CD4-positive, alpha-beta T cell treated with Interleukin-17A for 4 hours (primary cell): ENCODE results near the gene FAM200C.
A peak's percentile ranks its signal among the peaks of the same experiment; 100 is the strongest.
"Not testable (repeated sequence)": the region's sequence is repeated elsewhere in the genome, so short reads cannot be mapped to it uniquely, and the experiment has no call there.

Experiments
- DNase-seq: peaks from one replicate; pipeline ENCODE4 v3.0.0-alpha.2; 2020; ENCODE audit warnings: mixed read lengths

The FAM200C gene

DNA sequence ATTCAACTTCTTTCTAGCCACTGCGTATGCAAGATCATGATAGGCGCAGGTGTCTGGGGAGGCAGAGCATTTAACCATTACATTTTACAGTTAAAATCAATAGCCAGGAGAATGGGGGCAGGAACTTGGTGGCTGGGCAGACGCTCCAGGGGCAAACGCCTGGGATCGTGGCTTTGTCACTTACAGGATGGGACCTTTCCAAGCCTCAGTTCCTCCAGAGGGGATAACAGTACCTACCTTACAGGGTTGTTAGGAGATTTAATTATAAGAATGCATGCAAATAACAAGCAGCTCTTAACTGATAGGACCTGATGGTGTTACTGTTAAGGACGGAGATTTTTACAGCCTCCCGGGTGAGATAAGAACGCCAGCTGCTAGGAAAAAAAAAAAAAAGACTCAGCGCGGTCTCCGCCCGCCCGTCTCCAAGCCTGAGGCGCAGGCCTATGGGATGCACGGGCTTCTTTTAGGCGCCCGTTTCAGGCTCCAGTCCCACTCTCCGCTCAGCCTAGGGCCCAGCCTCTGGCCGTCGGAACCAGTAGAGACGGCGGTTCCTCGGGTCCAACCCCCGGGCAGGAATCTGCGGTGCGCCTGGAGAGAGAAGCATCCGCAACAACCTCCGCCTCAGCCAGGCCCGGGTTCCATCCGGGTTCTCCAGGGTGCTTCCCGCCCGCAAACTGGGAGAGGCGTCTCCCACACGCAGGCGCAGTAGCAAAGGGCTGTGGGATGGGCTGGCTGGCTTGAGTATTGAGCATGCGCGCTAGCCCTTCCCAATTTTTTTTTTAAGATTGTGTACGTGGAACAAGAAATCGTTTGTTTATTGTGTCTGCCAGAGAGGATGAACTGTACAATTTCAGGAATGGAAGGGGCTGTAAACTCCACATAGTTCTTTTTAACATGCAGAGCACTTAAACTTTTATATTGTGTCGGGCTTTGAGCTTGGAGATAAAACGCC, at the start of gene FAM200C:
FAM200C (minus strand) TSS at position 653 of the 952 bp plus-strand sequence. CDS start 4,564 bp downstream, outside the sequence.
- DNase-seq: peak; percentile 74

DNA sequence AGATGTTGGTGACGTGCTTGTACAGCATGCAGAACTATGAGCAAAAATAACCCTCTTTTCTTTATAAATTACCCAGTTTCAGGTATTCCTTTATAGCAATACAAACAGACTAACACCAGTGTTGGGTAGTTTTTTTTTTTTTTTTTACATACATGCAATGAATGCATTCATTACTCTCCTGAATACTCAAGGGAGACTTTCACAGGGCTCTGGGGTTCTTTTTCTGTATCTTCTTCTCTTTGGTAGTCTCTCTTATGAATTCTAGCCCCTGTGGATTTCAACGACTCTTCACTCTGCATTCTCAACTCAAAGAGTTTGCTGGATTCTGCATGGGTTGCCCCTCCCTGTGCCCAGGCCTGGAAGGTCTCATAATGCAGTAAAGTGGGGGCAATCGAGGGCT, 49.6 kb upstream of the FAM200C start:
- DNase-seq: no peak

GRCh38 chr5:160448886-160449285, 49.0 kb upstream of the FAM200C start:
- DNase-seq: no peak

DNA sequence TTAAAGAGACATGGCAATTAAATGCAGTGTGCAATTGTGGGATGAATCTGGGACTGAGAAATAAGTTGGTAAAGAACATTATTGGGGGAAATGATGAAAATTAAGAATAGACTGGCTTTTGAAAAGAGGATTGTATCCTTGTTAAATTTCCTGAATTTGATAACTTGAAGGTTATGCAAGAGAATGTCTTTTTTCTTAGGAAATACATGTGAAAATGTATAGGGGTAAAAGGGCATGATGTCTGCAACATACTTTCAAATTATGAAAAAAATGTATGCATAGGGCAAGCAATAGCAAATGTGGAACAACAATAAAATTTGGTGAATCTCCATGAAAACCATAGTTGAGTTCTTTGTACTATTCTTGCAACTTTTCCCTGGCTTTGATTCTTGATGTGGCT, 45.9 kb upstream of the FAM200C start:
- no peak for DNase-seq

DNA sequence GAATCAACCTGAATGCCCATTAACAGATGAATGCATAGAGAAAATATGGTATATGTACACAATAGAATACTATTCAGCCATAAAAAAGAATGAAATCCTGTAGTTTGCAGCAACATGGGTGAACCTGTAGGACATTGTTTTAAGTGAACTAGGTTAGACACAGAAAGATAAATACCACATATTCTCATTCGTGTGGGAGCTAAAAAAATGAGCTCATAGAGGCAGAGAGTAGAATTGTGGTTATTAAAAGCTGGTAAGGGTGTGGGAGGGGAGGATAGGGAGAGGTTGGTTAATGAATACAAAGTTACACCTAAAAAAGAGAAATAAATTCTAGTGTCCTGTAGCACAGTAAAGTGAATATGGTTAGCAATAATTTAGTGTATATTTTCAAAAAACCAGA, 45.3 kb upstream of the FAM200C start:
- no peak for DNase-seq

DNA sequence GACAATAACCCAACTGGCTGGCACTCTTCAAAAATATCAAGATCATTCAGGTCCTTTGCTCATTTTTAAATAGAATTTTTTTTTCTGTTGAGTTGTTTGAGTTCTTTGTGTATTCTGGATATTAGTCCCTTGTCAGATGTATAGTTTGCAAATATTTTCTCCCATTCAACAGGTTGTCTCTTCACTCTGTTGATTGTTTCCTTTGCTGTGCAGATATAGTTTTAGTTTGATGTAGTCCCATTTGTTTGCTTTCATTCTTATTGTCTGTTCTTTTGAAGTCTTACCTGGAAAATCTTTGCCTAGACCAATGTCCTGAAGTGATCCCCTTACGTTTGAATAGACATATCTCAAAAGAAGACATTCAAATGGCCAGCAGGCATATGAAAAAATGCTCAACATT, 44.6 kb upstream of the FAM200C start:
- no peak for DNase-seq

DNA sequence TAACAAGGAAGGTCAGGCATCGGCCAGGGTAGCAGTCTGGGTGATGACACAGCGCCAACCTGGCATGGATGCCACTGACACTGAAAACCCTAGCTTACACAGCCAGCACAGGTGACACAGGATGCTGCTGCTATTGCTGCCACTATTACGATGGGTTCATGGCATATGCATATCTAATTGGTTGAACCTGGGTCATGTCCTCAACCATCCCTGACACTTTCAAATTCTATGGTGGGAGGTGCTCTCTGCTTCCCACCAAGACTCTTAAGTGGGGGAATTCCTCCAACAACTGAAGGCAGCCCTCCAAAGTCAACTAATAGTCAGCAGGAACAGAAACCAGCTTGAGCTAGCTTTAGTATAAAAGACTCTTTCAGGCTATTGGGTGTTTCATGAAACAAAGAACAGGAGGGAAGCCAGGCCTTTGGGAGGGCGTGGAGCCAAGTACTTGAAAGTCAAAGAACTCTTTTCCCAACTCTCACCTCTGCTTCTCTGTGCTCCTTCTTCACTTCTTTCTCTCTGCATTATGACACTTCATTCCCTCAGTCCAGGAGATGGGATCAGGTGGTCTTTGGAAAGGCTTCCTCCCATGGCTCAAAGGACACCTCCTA, 43.1 kb upstream of the FAM200C start:
- no peak for DNase-seq

DNA sequence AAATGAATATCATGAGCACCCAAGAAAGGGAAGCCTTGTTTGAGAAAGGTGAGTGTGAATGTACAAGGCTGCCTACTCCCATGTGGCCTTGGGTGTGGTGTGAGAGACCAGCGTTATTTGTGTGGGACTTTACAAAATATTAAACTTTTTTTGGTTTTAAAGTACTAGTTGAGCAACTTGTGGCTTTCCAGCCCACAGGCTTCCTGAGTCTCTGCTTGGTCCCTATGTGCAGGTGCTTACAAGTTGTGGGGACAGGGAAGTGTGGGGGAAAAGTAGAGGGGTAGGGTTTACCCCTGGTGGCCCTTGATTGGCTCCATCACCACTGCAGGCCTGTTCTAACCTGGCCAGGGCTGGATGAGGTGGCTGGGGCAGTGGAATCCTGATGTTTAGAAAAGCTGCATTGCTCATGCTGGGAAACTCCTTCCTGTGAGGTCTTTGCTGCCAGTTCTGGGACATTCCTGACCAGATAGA, 41.5 kb upstream of the FAM200C start:
- DNase-seq: no peak

DNA sequence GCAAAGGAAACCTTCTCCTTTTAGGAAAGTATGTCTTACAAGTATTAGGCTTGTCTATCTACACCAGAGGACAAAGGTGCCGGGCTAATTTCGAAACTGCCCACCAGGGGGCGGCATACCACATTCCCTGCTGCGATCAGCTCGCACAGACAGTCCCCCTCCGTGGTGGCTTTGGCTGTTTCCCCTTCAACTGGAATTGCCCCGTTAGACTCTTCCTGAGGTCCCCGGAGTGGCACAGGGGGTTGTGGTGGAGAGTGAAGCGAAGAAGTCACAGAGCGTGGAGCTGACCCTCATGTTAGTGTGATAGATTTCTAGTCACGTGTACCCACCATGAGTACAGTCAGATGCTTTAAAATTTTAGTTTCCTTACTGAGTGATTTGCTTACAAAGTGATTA, 39.3 kb upstream of the FAM200C start:
- peak; percentile 93 for DNase-seq

DNA sequence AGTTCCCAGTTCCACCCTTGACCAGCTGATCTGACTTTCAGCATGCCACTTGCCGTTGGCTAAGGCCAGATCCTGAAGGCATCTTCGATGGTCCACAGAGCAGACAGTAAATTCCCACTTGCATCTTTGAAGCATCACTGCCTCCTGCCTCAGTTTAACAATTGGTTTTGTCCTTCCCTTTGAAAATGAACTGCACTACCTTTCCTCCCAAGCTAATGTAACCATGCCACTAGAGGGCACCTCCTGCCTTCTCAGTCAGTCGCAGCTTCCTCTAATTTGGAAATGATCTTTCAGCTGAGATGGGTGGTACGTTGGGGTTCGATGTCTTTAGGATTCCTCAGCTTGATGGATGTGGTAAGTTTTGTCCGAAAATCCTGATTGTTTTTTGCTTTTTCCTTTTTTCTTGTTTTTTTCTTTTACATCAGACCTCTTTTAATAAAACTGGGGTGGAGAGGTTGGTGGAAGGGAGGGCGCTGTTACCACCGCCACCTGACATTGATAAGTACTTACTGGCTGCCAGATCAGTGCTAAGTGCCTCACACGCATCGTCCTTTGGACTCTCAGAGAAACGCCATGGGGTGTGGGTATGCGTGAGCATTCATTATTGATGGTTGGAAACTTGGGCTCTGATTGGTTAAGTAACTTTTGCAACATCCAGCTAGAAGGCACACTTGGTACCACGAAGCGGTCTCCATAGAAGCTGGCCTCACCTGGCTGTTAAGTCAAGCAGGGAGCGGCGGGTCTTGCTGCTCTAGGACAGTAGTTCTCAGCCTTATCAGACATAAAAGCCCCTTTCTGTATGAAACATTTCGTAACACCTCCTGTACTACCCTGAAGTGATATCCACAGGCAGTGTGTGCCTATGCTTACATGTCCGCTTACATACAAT, 38.7 kb upstream of the FAM200C start:
- DNase-seq: peak; percentile 67

GRCh38 chr5:160437271-160437670, 37.4 kb upstream of the FAM200C start:
- DNase-seq: no peak

DNA sequence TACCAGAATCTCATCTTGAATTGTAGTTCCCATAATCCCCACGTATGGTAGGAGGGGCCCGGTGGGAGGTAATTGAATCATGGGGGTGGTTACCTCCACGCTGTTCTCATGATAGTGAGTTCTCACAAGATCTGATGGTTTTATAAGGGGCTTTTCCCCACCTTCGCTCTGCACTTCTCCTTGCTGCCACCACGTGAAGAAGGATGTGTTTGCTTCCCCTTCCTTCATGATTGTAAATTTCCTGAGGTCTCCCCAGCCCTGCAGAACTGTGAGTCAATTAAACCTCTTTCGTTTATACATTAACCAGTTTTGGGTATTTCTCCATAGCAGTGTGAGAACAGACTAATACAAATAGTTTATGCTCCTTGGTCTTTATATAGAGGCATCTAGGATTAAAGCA, 36.8 kb upstream of the FAM200C start:
- DNase-seq: not testable (repeated sequence)

DNA sequence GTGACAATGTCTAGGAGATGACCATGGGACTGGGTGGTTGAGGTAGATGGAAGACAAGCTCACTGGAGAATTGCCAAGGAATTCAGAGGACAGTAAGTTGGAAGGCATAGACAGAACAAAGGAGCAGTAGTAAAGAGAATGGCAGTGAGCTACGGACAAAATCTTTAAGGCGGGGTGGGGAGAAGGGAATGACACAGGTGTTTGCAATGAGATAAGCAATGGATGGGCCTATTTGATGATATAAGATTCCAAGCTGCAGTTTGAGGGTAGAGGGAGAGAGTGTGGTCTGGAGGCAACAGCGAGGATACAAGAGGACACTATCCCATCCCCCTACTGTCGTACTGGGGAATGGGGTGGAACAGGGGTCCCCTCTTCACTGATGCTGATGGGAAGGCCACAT, 36.2 kb upstream of the FAM200C start:
- DNase-seq: no peak

GRCh38 chr5:160435532-160435931, 35.7 kb upstream of the FAM200C start:
- no peak for DNase-seq

DNA sequence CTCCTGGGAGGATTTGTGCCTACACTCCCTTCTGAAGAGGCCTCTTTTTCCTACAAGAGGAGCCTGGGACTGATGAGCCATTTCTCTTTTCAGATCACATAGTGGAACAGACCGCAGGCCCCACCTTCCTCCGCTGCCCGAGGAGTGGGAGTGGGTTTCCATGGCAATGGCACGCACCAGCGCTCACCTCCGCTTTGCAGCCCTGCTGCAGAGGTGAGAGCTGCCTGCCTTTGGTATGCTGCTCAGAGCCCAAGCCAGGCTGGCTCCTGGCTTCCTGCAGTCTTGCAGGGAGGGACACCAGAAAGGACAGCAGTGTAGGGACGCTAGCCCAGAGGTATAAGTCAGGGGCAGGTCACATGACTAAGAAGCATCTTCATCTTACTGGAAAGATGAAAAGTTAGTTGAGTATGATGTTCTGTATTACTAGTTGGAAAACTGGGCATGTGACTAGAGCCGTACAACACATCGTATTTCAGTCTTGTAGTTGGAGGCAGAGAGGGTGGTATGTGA, 34.2 kb upstream of the FAM200C start:
- no peak for DNase-seq

- DNase-seq: no peak
Observed at GRCh38 chr5:160432787-160433186, 32.9 kb upstream of the FAM200C start.

- no peak for DNase-seq
Observed at GRCh38 chr5:160432196-160432595, 32.3 kb upstream of the FAM200C start.

- no peak for DNase-seq
Observed at GRCh38 chr5:160427607-160428006, 27.8 kb upstream of the FAM200C start.

GRCh38 chr5:160423099-160423498, 23.2 kb upstream of the FAM200C start:
- DNase-seq: no peak

DNA sequence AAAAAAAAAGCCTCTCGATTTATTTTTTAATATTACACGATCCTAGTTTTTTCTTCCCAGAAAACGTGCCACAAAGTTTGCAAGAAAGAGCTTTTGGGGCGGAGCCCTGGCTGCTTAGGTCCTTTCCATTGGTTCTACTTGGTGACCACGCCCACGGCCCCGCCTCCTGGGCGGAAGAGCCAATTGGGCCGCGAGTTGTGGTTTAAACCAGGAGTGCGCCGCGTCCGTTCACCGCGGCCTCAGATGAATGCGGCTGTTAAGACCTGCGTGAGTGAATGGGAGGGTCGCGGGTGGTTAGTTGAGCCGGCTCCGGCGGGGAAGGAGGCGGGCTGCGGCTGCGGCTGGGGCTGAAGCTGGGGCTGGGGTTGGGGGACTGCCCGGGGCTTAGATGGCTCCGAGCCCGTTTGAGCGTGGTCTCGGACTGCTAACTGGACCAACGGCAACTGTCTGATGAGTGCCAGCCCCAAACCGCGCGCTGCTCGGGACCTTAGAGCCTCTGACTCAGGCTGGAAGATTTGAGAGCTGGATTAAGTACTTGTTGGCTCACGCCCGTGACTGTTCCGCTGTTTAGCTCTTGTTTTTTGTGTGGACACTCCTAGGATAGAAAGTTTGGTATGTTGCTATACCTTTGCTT, 21.9 kb upstream of the FAM200C start, which contains the start of gene PTTG1:
PTTG1 (plus strand) TSS at position 231 of the 634 bp plus-strand sequence. CDS start 458 bp downstream, outside the sequence.
- peak; percentile 97 for DNase-seq

GRCh38 chr5:160420331-160420610, 20.4 kb upstream of the FAM200C start:
- no peak for DNase-seq
